AG04449 (cell line): ENCODE data around the gene C1QTNF5.
"Not testable (repeated sequence)": the region's sequence is repeated elsewhere in the genome, so short reads cannot be mapped to it uniquely, and the experiment has no call there.

ENCODE experiments used
- CTCF ChIA-PET: fragments of 350-600 bp; formaldehyde crosslinking; extraction: SDS; loops from one replicate; lab custom pipeline; 2021; ENCODE audit warnings: antibody characterized with exemption; lab: Yijun Ruan, JAX
- POLR2A ChIA-PET: fragments of 400-600, 350-600 bp; formaldehyde crosslinking; extraction: SDS; loops from one replicate; lab custom pipeline; 2020; ENCODE audit warnings: antibody characterized with exemption, inconsistent platforms; lab: Yijun Ruan, JAX
- DNase-seq: peaks from one replicate; pipeline ENCODE4 v3.0.0-alpha.2; 2010; ENCODE audit warnings: low read depth, low spot score
- H3K4me3 ChIP-seq: 2 replicates; pipeline ENCODE4 v1.5.1; 2011; ENCODE audit warnings: low read depth, mild to moderate bottlenecking, control low read depth, low read length
- CTCF ChIP-seq: IDR thresholded peaks from one replicate; pipeline ENCODE4 v1.5.1; 2011; ENCODE audit warnings: mild to moderate bottlenecking, moderate library complexity, low read length, control low read depth, inconsistent platforms; ENCODE audit not compliant: insufficient read depth; ENCODE audit errors: missing control alignments

Gene C1QTNF5, protein sequence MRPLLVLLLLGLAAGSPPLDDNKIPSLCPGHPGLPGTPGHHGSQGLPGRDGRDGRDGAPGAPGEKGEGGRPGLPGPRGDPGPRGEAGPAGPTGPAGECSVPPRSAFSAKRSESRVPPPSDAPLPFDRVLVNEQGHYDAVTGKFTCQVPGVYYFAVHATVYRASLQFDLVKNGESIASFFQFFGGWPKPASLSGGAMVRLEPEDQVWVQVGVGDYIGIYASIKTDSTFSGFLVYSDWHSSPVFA

DNA sequence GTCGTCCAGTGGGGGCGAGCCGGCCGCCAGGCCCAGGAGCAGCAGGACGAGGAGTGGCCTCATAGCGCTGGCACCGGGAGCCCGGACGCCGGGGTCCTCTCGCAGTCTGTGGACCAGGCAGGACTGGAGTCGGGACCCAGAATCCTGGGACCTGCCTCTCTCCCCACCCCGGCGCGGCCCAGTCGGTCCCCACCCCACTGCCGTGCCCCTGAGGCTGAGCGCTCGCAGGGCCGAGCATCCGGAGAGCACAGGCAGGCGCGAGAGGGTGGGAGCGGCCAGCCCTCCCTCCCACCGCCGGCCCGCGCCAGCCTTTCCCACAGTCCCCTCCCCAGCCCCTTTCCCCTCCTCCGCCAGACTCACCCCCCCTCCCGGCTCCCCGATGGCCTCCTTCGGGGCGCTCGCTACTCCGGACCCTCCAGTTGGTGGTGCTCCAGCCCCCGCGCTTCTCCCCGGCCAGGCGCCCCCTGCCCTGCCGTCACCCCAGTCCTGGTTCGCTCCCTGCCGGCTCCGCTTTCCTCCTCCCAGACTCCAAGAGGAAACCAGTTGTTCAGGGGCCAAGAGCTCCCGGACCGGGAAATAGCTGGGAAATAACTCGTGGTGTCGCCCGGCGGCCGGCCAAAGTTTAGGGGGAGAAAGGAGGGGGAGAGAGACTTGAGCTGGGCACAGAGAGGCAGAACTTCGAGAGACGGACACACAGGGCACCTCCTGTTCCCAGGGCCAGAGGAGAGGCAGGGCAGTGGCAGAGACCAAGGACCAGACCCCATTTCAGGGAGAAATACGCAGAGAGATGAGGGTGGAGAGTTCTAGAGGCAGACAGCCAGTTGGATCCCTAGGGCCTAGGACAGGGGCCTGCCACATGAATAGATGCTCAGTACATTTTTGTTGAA lies at the start of gene C1QTNF5:
Gene C1QTNF5 (minus strand): TSS at position 549 of the 887 bp plus-strand sequence. CDS start 486 bp downstream, at position 63.
- CTCF ChIA-PET: interaction anchor here (0.7 to 14.1 kb wide), 38 partner anchors 9 to 255 kb away, joined by 3 to 358 read pairs (median 4); partner anchors contain the start of genes CBL, DPAGT1, HMBS and MCAM

DNA sequence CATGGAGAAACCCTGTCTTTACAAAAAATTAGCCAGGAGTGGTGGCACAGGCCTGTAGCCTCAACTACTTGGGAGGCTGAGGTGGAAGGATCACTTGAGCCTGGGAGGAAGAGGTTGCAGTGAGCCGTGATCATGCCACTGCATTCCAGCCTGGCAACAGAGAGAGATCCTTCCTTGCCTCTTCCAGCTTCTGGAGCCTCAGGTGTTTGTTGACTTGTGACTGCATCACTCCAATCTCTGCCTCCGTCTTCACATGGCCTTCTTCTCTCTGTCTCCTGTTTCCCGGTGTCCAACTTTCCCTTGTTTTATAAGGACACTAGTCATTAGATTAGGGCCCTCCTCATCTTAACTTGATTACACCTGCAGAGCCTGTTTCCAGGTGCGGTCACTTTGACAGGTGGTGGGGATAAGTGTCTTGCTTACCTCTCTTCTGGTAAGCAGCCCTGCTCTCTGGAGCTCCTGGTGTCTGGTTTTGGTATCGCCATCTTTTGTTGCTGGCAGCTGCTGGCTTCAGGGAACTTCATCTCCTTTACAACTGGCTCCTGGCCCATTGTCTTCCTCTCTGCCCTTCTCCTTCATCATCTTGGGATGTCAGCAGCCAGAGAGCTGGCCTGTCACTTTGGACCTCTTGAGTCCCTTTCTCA lies 49.0 kb upstream of the C1QTNF5 start:
- POLR2A ChIA-PET: no interaction called here

More for the DNA sequence above, at the start of gene C1QTNF5:
- TF ChIP-seq CTCF: no peak
- no peak for DNase-seq
- POLR2A ChIA-PET: interaction anchor here (0.5 to 0.7 kb wide), 2 partner anchors 92 to 134 kb away, joined by 3 read pairs; no protein-coding TSS in a partner anchor
- peak within 1 kb of the TSS; percentile 59 for H3K4me3 ChIP-seq

GRCh38 chr11:119388103-119388502 lies 47.4 kb upstream of the C1QTNF5 start:
- no peak for TF ChIP-seq CTCF
- DNase-seq: no peak
- ChIA-PET CTCF (interaction anchor here (1.4 to 21.7 kb wide), 3 partner anchors 17 to 87 kb away, joined by 3 to 425 read pairs (median 145); no protein-coding TSS in a partner anchor), POLR2A (no interaction called here)
- H3K4me3 ChIP-seq: no peak overlapping the region

More for the DNA sequence above, 49.0 kb upstream of the C1QTNF5 start:
- no peak for DNase-seq
- H3K4me3 ChIP-seq: no peak overlapping the region
- TF ChIP-seq CTCF: peak; percentile 36
- CTCF ChIA-PET: interaction anchor here (1.0 to 12.1 kb wide), 4 partner anchors 8 to 19 kb away, joined by 3 to 145 read pairs (median 18); partner anchors contain the start of gene USP2

GRCh38 chr11:119384332-119384731 lies 43.6 kb upstream of the C1QTNF5 start:
- POLR2A ChIA-PET: no interaction called here
- CTCF ChIA-PET: interaction anchor here (2.7 to 21.7 kb wide), 6 partner anchors 13 to 91 kb away, joined by 12 to 425 read pairs (median 114); partner anchors contain the start of genes C1QTNF5 and MFRP
- H3K4me3 ChIP-seq: no peak overlapping the region
- no peak for DNase-seq
- no peak for TF ChIP-seq CTCF

- CTCF ChIA-PET: interaction anchor here (0.8 to 21.7 kb wide), 15 partner anchors 9 to 342 kb away, joined by 3 to 425 read pairs (median 12); partner anchors contain the start of genes C1QTNF5, MFRP and RNF26
- H3K4me3 ChIP-seq, POLR2A ChIA-PET, DNase-seq: not testable (repeated sequence)
Observed at GRCh38 chr11:119382513-119382912, 41.8 kb upstream of the C1QTNF5 start.

DNA sequence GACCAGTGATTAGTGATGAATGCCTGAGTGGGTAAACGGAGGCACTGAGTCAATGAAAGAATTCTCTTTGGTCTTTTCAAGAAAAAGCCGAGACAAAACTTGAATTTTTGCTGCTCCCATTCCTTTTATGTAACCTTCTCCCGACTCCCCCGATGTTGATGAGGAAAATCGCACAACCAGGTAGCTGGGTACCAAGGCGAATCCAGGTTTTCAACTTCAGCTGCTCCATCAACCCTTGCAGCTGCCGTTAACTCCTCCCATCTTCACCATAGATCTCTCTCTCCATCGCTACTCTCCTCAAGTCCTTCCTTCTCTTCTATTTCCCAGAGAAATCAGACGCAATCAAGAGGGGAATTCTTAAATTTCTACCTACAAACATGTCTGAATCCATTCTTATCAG lies 41.4 kb upstream of the C1QTNF5 start:
- ChIA-PET POLR2A (no interaction called here), CTCF (interaction anchor here (0.8 to 21.7 kb wide), 18 partner anchors 10 to 93 kb away, joined by 3 to 425 read pairs (median 10); partner anchors contain the start of genes C1QTNF5, MFRP, RNF26 and THY1)
- DNase-seq: no peak
- H3K4me3 ChIP-seq: peak overlapping the region; percentile 64
- TF ChIP-seq CTCF: no peak
